K562 (cell line): ENCODE results near the gene LTBR. TPM values are rescaled to one million over a fixed set of nuclear protein-coding genes. Genes with fewer than 3 reads are reported as not detected.

Experiments
- ATF7 ChIP-seq: fragments of 450-650 bp; IDR thresholded peaks from 2 replicates; pipeline ENCODE4 v1.7.1; 2014; ENCODE audit warnings: mild to moderate bottlenecking, moderate library complexity
- CREB1 ChIP-seq, 2 experiments: sonication (generic) in 1 of 2; formaldehyde crosslinking in 1 of 2; IDR thresholded peaks; 2 replicates each; pipeline versions ENCODE4 v1.6.1 to v1.8.0; 2012 to 2022; ENCODE audit warnings: inconsistent platforms in 1 of 2, mild to moderate bottlenecking in 1 of 2, missing genetic modification reagents in 1 of 2, moderate library complexity in 1 of 2
- GATAD2A ChIP-seq: fragments of 450-650 bp; IDR thresholded peaks from 2 replicates; pipeline ENCODE4 v1.6.1; 2017
- MYBL2 ChIP-seq, 2 experiments: fragments of 450-650 bp in 1 of 2; sonication (generic) in 1 of 2; formaldehyde crosslinking in 1 of 2; IDR thresholded peaks; 2 replicates each; pipeline versions ENCODE4 v1.6.1 to v1.8.1; 2017 to 2022; ENCODE audit warnings: borderline replicate concordance in 1 of 2, inconsistent platforms in 1 of 2, low read depth in 1 of 2, mild to moderate bottlenecking in 1 of 2, missing genetic modification reagents in 1 of 2, moderate library complexity in 1 of 2
- NEUROD1 ChIP-seq: fragments of 150-350 bp; IDR thresholded peaks from 2 replicates; pipeline ENCODE4 v1.6.1; 2014; ENCODE audit warnings: borderline replicate concordance, low read length, low read depth; ENCODE audit not compliant: partially characterized antibody
- SMAD4 ChIP-seq: fragments of 250-450 bp; sonication (Bioruptor Pico); conservative IDR thresholded peaks from 2 replicates; pipeline ENCODE4 v1.8.0; 2021; ENCODE audit warnings: inconsistent platforms, mild to moderate bottlenecking, moderate library complexity
- SPI1 ChIP-seq: IDR thresholded peaks from 2 replicates; pipeline ENCODE4 v1.6.1; 2011; ENCODE audit warnings: low read depth, low read length, control low read depth, borderline replicate concordance
- STAT5A ChIP-seq: IDR thresholded peaks from 2 replicates; pipeline ENCODE4 v1.6.1; 2012; ENCODE audit warnings: low read length, inconsistent platforms, borderline replicate concordance
- TFE3 ChIP-seq: fragments of 450-650 bp; formaldehyde crosslinking; IDR thresholded peaks from 2 replicates; pipeline ENCODE4 v1.4.0; 2020; ENCODE audit warnings: mild to moderate bottlenecking, mixed read lengths
- U2AF2 ChIP-seq: fragments of 200-400 bp; formaldehyde crosslinking; optimal IDR thresholded peaks from 2 replicates; pipeline ENCODE3; 2017; ENCODE audit warnings: low read depth, mild to moderate bottlenecking, low read length
- ZNF407 ChIP-seq: fragments of 450-650 bp; IDR thresholded peaks from 2 replicates; pipeline ENCODE4 v1.6.1; 2016; ENCODE audit warnings: low read depth
- ZNF695 ChIP-seq: fragments of 450-650 bp; formaldehyde crosslinking; IDR thresholded peaks from 2 replicates; pipeline ENCODE4 v1.4.0; 2020; ENCODE audit warnings: mild to moderate bottlenecking, moderate library complexity
- polyA plus RNA-seq, 8 experiments: library from polyadenylated mRNA; depleted of rRNA in 4 of 8; stranded (reverse) in 5 of 8; unstranded in 3 of 8; fragments of >200 nt; fragmentation: Nextera tagmentation in 2 of 8; fragmentation: Illumina TruSeq in 1 of 8; extraction: Ambion mirVana in 2 of 8; extraction: Trizol in 1 of 8; gene quantifications; 2 replicates each; pipeline versions ENCODE4 v1.2.1 to v1.2.3, GENCODE V29; 2011 to 2014; ENCODE audit warnings: inconsistent platforms in 1 of 8, missing spikeins in 1 of 8
- total RNA-seq, 7 experiments: library from RNA; depleted of rRNA in 6 of 7; stranded (reverse); fragments of >200 nt in 6 of 7; fragmentation: Illumina TruSeq in 2 of 7; extraction: Trizol in 2 of 7; gene quantifications; 2 replicates each; pipeline versions ENCODE4 v1.2.1 to v1.2.3, GENCODE V29; 2011 to 2021; ENCODE audit warnings: low replicate concordance in 1 of 7
- TF ChIP-seq, protein P1 (sequence below), 3 experiments: fragments of 200-800 bp in 1 of 3; sonication (Bioruptor generic) in 1 of 3; sonication (generic) in 1 of 3; formaldehyde crosslinking in 1 of 3; IDR thresholded peaks; 2 replicates each; pipeline versions ENCODE4 v1.6.1 to v1.8.0; 2016 to 2022; ENCODE audit warnings: mild to moderate bottlenecking in 2 of 3, missing compliant biosample characterization in 2 of 3, missing genetic modification characterization in 2 of 3, missing genetic modification reagents in 1 of 3
- TF ChIP-seq, protein P2 (sequence below): IDR thresholded peaks from 2 replicates; pipeline ENCODE4 v1.6.1; 2014; ENCODE audit warnings: antibody characterized with exemption

LTBR gene
- total and polyA plus RNA-seq, 9 of the 15 experiments (the other 6 are each of a cell fraction or from before 2014, with no cell fraction given) = 0.96 to 69.0 (median 35.3) TPM

- TF ChIP-seq, protein P1, sequence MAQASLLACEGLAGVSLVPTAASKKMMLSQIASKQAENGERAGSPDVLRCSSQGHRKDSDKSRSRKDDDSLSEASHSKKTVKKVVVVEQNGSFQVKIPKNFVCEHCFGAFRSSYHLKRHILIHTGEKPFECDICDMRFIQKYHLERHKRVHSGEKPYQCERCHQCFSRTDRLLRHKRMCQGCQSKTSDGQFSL (CRISPR knock-in tag; IDR thresholded peaks at IDR 0.05) = no peak
- TF ChIP-seq, protein P1 (tag; IDR thresholded peaks at IDR 0.05) = no peak
- TF ChIP-seq ZNF407 (no peak), STAT5A (no peak), ZNF695 (CRISPR knock-in tag) (no peak), TFE3 (no peak), SPI1 (peak; percentile 20; the same call in 1 of the 2 replicates), ATF7 (peak; percentile 40; the same call in 1 of the 2 replicates), SMAD4 (CRISPR knock-in tag) (no peak), GATAD2A (no peak), U2AF2 (no peak), CREB1 (IDR thresholded peaks at IDR 0.05) (no peak), CREB1 (CRISPR knock-in tag; IDR thresholded peaks at IDR 0.05) (no peak), MYBL2 (IDR thresholded peaks at IDR 0.05; ENCODE audit: low read depth) (no peak), MYBL2 (CRISPR knock-in tag; IDR thresholded peaks at IDR 0.05; ENCODE audit: borderline replicate concordance) (no peak), NEUROD1 (peak; percentile 64)
- TF ChIP-seq, protein P2, sequence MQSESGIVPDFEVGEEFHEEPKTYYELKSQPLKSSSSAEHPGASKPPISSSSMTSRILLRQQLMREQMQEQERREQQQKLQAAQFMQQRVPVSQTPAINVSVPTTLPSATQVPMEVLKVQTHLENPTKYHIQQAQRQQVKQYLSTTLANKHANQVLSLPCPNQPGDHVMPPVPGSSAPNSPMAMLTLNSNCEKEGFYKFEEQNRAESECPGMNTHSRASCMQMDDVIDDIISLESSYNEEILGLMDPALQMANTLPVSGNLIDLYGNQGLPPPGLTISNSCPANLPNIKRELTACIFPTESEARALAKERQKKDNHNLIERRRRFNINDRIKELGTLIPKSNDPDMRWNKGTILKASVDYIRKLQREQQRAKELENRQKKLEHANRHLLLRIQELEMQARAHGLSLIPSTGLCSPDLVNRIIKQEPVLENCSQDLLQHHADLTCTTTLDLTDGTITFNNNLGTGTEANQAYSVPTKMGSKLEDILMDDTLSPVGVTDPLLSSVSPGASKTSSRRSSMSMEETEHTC = no peak
Measured at GRCh38 chr12:6341417-6342139, 42.4 kb upstream of the LTBR start, which contains the start of gene TNFRSF1A (continued).
